IMR-90 (cell line): ENCODE results near the gene AAGAB. TPM values are rescaled to one million over a fixed set of nuclear protein-coding genes. Genes with fewer than 3 reads are reported as not detected.

Experiments used
- CEBPB ChIP-seq: IDR thresholded peaks from 2 replicates; pipeline ENCODE4 v1.6.1; 2012; ENCODE audit warnings: low read depth, low read length, improper control_type of control experiment
- FOS ChIP-seq: fragments of 150-350 bp; IDR thresholded peaks from 2 replicates; pipeline ENCODE4 v1.6.1; 2016; ENCODE audit warnings: low read depth, low read length
- MAFK ChIP-seq: IDR thresholded peaks from 2 replicates; pipeline ENCODE4 v1.6.1; 2012; ENCODE audit warnings: low read depth, low read length, improper control_type of control experiment
- POLR2A ChIP-seq: IDR thresholded peaks from 2 replicates; pipeline ENCODE4 v1.6.1; 2012; ENCODE audit warnings: mild to moderate bottlenecking, low read depth, low read length
- polyA plus RNA-seq, 3 experiments: library from polyadenylated mRNA; depleted of rRNA; stranded (reverse); fragments of >200 nt; gene quantifications; 2 replicates each; pipeline ENCODE4 v1.2.3, GENCODE V29; 2012; ENCODE audit warnings: low replicate concordance in 1 of 3
- total RNA-seq: library from RNA; depleted of rRNA; stranded (reverse); fragments of >200 nt; gene quantifications from 2 replicates; pipeline ENCODE4 v1.2.3, GENCODE V29; 2012

AAGAB gene
- total and polyA plus RNA-seq, 2 of the 4 experiments (the other 2 are of a cell fraction) = 26.1 to 69.7 TPM

DNA sequence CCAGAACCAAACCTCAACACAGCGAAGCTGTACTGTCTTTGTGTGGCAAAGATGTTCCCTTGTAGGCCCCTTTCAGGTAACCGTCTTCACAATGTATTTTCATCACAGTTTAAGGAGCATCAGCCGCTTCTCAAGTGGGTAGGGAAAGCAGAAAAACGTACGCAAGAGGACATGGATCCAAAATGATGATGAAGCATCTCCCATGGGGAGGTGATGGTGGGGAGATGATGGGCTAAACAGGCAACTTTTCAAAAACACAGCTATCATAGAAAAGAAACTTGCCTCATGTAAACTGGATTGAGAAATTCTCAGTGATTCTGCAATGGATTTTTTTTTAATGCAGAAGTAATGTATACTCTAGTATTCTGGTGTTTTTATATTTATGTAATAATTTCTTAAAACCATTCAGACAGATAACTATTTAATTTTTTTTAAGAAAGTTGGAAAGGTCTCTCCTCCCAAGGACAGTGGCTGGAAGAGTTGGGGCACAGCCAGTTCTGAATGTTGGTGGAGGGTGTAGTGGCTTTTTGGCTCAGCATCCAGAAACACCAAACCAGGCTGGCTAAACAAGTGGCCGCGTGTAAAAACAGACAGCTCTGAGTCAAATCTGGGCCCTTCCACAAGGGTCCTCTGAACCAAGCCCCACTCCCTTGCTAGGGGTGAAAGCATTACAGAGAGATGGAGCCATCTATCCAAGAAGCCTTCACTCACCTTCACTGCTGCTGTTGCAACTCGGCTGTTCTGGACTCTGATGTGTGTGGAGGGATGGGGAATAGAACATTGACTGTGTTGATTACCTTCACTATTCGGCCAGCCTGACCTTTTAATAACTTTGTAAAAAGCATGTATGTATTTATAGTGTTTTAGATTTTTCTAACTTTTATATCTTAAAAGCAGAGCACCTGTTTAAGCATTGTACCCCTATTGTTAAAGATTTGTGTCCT, 60.0 kb downstream of the AAGAB start (continued):
- TF ChIP-seq MAFK (no peak), FOS (no peak), POLR2A (no peak), CEBPB (no peak)
